OCI-LY3 (cell line): ENCODE results near the gene MAGI1.

Source experiments
- CTCF ChIP-seq: fragments of 200-600, 300-600 bp; sonication (generic); IDR thresholded peaks from 2 replicates; pipeline ENCODE4 v1.5.1; 2014; ENCODE audit warnings: antibody characterized with exemption, low read length, low read depth
- EZH2phosphoT487 ChIP-seq: fragments of 200-600 bp; shearing (Covaris generic); IDR thresholded peaks from 2 replicates; pipeline ENCODE4 v1.6.1; 2018; ENCODE audit warnings: antibody characterized with exemption, mixed run types, low read depth

- TF ChIP-seq CTCF (no peak), EZH2phosphoT487 (no peak)
These were observed 17.0 kb downstream of the MAGI1 start for GRCh38 chr3:66021731-66022131.
